GM20431 (cell line): Measurements from ENCODE around the gene POLD4.

Experiments
- in situ Hi-C: fragments of 300-500 bp; cut with MseI, MboI; formaldehyde crosslinking; loops from one replicate; pipeline ENCODE4 v1.15.0; 2020; ENCODE audit warnings: low sequenced_read_pairs; ENCODE audit not compliant: unreplicated experiment

Gene POLD4

DNA sequence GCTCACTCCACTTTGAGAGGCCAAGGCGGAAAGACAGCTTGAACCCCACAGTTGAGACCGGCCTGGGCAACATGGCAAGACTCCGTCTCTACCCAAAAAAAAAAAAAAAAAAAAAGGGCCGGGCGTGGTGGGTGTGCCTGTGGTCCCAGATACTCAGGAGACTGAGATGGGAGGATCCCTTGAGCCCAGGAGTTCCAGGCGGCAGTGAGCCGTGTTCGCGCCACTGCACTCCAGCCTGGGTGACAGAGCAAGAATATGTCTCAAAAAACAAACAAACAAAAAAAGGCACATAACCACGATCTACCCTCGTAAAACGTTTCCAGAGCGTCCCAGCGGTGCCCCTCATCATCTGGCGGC, 37.6 kb upstream of the POLD4 start:
- in situ Hi-C loops: no loop called here

DNA sequence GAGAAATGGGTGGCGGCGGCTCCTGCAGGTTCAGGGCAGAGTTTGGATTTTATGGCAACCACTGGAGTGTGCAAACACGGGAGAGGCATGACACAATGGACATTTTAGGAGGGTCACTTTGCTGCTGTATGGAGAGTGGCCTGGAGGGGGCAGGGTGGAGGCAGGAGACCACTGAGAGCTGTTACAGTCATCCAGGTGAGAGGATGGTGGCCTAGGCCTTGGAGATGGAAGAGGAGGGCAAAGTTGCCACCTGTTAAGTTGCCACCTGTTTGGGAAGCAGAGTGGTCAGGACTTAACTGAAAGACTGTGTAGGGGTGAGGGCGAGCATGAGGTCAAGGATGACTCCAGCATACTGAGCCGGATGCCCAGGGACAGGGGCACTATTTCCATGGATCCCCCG, 36.1 kb upstream of the POLD4 start:
- in situ Hi-C loops: no loop called here

DNA sequence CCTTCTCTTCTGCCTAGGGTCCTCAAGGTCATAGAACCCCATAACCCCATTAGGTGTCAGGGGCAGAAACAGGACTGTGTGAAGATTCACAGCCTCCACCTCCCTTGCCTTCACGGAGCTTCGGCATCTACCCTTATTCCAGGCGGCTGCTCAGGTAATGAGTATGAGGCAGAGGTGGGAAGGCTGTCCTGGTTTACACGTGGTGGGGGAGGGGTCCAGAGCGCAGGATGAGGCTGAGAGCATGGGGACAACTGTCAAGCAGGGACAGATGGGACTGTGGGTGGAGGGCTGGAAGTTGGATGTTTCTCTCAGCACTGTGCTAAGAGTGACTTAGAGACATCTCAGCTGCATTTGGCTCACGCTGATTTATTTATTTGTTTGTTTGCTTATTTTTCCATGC, 34.2 kb upstream of the POLD4 start:
- in situ Hi-C loops: no loop called here

DNA sequence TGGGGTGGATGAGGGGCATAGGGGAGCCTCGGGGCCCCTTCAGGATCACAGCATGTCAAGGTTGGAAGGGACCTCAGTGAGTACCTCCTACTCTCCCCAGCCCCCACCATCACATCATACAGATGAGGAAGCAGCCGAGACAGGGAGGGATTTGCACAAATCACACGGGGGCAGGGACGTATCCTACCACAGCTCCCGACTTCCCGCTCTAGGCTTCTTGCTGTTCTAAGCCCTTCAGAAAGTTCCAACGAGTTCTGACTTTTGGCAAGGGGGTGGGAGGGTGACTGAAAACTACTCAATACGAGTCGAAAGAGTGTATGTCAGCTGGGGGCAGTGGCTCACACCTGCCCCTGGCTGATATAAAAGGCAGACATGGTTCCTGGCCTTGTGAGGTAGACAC, 33.7 kb upstream of the POLD4 start:
- in situ Hi-C loops: no loop called here

DNA sequence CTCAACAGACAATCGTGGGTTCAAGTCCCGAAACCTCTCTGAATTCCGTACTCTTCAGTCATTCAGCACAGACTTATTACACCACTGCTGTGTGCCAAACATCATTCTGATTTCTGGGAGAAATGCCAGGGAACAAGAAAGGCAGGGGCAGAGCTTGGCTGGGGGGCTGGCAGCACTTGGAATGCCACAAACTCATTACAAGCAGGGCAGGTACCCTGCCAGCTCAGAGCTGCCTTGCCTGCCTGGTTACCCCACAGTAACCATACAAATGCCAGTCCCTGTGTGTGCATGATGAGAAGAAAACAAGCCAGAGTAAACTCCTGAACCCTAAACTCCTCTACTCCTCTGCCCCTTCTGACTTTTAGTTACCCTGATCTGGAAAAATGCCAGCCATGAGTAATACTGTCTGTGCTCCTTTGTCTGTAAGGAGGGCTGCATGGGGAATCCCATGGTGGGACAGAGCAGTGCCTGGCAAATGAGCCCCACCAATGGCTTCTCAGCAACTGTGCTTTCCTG, 31.6 kb upstream of the POLD4 start:
- in situ Hi-C loops: no loop called here

DNA sequence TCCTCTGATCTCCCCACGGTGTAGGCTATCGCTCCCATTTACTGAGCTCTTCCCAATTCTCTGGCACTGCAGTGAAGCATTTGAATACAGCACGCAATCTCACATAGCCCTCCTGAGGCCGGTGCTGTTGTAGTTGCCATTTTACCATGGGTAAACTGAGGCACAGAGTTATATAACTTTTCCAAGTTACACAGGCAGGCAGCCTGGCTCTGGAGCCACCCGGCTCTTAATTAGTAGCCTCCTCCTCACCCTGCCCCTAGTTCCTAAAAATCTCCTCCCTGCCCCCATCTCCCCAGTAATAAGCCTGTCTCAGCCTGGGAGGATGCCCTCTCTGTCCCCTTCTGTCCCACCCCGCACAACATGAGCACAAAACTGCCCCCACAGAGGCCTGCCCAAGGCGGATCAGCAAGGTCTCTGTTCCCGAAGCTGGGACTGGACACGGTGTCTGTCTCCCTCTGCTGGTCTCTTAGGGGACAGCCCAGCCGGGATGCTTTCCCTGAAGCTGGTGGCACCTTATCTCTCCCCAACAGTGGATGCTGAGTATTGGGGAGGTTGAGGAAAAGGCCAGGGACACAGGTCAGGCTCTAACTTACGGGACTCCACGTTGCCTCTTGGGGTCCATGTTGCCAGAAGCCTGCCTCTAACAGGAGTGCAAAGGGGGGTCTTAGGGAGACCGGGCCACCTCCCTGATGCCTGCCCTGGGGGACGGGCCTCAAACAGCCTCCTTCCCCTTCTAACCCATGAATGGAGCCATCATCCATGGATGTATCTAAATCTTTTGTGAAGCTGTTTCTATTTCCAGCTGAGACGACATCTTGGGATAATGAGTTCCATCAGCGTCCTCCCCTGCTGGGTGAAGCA, 29.2 kb upstream of the POLD4 start:
- in situ Hi-C loops: no loop called here

DNA sequence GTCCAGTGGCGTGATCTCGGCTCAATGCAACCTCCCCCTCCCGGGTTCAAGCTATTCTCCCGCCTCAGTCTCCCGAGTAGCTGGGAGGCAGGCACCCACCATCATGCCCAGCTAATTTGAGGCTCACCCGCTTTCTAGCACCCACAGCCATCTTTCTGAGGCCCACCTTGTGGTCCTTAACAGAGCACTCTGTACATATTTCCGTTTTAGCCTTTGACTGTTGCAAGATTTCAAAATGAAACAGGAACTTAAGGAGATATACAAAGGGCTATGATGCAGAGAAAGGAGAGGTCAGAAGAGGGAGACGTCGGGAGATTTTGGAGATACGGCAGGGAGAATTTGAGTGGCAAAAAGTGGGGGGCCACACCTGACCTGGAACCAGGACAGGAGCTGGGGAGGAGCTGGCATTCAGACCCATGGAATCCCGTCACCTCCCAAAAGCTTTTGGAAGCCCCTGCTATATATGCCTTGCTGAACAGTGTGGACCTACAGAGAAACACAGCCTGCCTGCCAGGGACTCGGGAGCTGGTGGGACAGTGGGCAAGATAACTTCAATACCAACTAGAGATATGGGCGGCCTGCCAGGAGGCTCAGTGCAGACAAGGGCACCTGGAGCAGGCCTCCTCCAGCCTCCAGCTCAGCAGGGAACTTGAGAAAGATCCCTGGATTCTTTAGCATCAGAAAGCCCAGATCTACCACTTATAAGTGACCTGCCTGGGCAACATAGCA, 28.1 kb upstream of the POLD4 start:
- in situ Hi-C loops: no loop called here

DNA sequence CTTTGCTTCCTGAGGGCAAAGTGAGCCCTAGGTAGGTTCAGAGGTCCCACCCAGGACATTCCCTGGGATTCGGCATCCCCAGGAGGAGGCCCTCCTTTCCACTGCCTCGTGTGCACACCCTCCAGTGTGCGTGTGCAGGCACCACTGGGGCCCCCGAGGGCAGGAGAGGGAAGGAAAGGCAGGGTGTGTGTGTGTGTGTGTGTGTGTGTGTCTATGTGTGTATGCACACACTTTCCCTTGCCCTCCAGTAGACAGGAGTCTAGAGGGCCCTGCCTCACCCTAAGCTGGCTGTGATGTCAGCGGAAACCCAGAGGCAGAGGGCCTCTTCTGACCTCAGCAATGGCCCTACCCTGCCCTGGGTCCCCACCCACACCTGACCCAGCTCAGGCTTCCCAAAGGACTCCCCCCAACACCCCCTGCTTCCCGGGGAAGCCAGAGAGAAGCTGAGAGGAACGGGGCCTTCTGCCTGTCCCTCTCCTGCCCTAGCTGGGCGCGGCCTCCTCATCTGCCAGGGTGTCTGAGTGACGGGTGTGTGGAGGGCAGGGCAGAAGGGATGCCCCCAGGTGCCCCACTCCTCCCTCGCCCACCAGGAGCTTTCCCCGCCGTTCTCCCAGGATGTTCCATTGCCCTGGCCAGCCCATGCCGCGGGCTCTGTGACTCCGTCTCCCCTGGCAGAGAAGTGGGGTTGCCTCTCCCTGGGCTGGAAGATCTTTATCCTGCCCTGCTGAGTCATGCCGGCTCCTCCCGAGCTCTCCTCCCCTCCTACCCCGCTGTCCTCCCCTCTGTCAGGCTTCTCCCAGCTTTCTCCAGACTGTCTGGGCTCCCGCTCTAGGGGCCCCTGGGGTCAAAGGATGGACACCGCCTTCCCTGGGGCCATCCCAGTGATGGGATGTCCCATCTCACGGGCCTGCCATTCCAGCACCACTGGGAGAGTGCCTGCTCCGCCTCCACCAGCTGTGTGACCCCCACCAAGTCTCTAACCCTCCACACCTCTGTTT, 26.0 kb upstream of the POLD4 start:
- in situ Hi-C loops: no loop called here

DNA sequence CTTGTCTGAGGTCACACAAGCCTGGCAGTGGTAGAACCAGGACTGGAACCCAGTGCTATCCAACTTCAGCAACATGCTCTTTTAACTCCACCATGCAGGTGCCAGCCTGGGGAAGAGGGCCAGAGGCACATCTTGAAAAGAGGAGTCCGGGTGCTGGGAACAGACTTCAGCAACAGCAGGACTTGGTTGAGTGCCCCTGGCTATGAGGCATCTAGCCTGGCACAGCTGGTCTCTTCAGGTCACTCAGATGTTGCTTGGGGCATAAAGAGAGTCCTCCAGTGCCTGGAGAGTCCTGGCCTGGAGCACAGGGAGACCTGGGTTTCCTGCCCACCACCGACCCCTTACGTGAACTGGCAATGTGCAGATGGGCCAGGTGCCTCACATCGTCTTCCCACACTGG, 25.2 kb upstream of the POLD4 start:
- in situ Hi-C loops: no loop called here

DNA sequence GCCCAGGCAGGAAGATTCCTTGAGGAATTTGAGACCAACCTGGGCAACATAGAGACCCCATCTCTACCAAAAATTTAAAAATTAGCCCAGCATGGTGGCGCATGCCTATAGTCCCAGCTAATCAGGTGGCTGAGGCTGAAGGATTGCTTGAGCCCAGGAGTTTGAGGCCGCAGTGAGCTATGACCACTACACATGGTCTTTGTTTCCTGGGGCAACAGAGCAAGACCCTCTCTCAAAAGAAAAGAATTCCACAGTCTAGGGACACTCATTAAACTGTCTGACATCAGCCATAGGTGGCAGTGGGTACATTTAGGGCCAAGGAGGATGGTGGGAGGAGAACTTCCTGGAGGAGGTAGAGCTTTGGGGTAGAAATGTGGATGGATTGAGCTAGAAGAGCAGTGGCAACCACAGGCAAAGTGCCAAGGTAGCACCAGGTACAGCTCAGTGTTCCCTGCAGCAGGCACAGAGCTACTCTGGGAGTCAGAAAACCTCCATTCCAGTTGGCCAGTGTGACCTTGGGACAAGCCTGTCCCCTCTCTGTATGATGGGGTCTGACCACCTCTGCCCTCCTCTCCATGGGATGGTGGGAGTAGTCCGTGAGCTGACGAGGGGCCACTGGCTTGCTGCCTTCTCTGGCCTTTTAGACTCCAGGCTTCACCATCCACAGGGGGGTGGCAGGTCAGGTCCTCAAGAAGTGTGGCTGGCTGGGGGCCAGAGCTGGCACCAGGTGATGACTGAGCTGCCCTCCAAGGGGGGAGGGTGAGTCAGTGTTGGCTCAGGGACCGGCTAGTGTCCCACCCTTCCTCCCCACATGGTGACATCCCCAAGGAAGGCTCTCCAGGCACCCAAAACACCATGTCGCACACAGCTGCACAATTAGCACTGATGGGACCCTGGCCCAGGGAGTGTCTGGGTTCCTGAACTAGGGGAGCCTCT, 23.8 kb upstream of the POLD4 start:
- in situ Hi-C loops: no loop called here

DNA sequence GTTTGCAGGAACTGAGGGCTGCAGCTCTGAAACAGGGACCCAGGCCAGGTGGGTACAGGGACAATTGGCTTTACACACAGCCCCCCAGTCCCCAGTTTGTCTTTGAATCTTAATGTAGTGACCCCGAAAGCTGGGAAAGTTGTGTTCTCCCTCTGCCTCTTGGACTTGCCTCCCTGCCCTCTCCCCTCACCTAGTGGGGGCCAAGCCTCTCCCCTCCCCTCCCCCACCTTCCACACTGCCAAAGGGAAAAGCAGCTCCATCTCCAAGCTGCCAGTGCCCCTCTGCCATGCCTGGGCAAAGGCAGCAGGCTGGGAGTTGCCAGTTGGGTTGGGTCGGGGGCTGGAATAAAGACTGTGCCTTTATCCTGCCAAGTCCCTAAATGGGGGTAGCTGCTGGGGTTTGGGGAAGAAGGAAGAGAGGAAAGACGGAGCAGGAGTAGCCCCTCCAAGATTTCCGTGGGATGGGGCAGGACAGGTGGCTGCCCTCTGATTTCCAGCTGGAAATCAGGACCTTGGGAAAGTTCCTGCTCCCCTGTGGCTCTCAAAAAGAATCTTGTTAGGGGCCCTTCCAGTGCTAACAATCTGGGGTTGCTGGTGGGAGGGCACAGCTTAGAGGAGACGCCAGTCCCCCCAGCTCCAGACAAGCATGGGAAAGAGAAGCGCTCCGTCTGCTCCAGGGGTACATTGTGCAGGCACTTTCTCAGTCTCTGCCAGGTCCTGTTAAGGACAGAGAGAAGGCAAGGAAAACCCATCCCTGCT, 22.9 kb upstream of the POLD4 start:
- in situ Hi-C loops: no loop called here

DNA sequence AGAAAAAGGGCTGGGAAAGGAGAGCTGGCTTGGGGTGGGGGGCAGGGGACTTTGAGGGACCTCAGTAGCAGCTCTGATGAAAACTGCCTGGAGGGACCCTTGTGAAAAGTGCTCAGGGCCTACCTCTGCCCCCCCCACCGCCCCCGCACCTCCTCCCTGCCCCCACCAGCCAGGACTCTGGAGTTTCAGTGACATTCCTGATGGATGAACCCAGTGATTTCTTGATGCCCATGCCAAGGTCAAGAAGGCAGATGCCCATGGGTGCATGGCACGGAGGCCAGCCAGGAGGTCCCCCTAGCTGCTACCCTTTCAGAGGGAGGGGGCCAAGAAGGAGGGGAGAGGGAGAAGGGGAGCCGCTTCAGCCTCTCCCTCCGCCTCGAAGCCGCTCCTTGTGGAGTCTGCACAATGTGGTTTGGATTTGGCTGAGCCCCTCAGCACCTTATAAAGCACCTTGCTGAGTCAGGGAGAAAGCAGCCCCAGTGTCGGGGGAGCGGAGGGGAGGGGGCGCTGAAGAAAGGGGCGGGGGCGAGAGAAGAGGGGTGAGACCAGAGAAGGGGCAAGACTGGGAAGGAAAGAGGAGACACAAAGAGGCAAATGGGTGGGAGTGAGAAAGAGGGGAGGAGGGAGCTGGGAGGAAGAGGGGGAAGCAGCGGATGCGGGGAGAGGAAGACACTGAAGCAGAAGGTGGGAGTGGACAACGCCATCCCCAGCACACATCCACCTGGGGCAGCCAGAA, 22.1 kb upstream of the POLD4 start:
- in situ Hi-C loops: no loop called here

DNA sequence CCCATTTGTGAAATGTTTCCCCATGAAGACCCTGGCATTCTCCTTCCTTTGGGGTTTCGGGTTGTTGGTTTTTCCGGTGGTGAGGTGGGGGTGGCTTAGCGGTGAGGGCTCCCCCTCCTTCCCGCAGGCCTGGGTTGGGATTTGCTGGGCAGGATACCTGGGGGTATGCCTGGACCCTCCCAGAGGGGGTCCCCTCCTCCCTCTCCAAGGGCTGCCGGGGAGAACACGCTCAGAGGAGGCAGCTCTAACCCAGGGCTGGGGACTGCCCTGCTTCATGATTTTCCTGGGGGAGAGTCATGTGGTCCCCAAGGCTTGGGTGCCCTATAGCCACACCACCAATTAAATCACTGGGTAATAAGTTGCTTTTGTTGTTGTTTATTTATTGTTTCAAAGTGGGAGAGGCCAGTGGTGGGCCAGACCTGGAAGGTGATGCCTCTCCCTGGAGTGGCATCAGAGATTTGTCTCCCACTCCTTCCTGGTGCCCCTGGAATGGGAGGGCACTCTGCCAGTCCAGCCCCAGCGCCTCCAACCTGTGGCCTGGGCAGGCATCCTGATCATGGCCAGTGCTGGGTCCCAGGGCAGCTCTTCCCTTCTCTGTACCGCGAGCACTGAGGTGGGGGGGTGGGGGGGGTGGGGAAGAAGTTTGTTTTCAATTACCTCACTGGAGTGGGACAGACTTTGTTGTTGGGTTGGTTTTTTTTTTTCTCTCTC, 21.4 kb upstream of the POLD4 start:
- in situ Hi-C loops: no loop called here

DNA sequence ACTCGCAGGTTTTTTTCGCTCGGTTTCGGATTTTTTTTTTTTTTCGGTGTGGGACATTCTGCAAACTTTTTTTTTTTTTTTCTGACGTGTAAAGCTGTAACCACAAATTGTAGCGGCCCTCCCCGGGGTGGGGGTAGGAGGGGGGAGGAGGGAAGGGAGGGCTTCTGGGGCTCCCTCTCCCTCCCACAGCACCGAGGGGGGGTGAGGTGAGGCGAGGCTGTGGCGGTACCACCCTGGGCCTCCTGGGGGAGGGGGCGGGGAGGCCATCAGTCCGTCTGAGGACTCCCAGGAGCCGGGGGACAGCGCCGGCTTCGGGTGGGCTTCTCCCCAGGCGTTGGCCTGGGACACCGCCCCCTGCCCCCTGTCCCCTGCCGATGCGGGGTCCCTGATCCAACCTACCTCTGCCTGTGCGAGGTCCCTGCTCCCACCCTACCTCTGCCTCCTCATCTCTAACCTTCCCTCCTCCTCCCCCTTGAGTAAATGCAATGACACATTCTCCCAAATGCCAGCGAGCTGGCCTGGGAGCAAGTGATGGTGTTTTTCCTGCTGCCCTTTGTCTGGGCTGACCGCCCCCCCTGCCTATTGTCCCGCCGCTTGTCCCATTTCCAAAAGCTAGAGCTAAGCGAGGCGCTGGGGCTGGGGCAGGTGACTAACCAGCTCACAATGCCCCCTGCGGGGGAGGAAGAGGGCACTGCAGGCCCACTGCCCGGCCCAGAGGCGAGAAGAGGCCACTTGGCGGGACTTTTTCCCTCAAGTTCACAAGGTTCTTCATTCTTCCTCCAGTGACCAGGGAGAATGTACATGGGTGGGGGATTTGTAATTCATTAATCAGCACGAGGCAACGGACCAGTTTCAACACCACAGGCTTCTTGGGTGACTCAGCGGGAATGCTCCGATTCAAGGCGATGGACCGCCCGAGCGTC, 20.6 kb upstream of the POLD4 start:
- in situ Hi-C loops: no loop called here

DNA sequence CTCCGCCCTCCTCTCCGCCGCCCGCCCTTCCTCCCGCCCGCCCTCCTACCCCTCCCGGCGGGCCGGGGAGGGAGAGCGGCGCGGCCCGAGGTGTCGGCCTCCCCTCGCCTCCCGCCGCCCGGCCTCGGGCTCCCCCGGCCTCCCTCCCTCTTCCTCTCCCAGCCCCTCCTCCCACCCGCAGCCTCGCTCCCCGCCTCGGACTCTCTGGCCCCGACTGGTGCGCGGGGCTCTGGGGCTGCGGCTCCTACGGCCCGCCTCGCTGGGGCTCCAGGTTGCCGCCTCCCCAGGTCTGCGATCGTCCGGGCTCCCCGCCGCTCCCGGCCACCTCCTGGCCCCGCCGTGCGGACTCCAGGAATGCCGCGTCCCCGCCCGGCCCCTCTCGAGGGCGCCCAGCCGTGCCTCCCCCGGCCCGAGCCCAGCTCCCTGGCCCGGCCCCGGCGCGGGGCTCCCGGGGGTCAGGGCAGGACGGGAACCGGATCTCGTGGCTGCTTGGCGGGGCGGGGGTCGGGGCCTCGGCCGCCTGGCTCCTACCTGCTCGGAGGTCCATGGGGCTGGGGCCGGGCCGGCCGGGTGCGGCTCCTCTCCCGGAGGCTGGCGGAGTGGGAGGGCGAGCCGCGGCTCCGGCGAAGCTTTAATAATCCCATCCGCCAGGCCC, 19.8 kb upstream of the POLD4 start, which contains the start of gene CLCF1:
CLCF1 (minus strand) TSS at position 606 of the 655 bp plus-strand sequence; CDS start at position 547, 59 bp downstream.
- in situ Hi-C loops: no loop called here
